Measurements from ENCODE around the gene RABL2B. TPM values are rescaled to one million over a fixed set of nuclear protein-coding genes. Genes with fewer than 3 reads are reported as not detected.

Gene RABL2B
- polyA plus RNA-seq, 1 donor from 2014 or later: 26.2 TPM

DNA sequence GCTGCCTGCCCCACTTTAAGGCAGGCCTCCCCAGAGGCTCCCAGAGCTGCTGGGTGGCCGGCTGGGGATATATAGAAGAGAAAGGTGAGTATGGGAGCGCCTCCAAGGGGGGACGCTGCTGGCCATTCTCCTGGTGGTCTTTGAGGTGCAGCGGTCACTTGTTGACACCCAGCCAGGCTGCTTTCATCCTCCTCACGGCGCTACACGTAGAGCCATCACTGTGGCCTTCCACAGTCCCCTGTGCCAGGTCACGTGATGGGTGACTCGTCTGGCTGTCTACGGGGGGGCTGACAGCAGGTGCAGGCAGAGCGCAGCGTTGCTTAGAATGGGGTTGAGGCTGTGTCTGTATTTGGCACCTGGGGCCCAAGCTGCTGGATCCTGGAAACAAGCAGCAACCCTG is 43.5 kb downstream of the RABL2B start:
- H3K9ac ChIP-seq (ENCODE audit: low read length): no peak overlapping the region
- H3K9me2 ChIP-seq (ENCODE audit: insufficient read depth, low read length): no peaks in the 10 kb centered on the region
- no peaks in the 10 kb centered on the region for H3K79me2 ChIP-seq (replicated peaks; ENCODE audit: insufficient read depth, low read length)
- H4K20me1 ChIP-seq (ENCODE audit: insufficient read depth): no peaks in the 10 kb centered on the region
- no peaks in the 10 kb centered on the region for H3K27me3 ChIP-seq (ENCODE audit: insufficient read depth, low read depth, low read length)
- TF ChIP-seq MXI1 (conservative IDR thresholded peaks at IDR 0.05; ENCODE audit: poor library complexity, severe bottlenecking): no peak
- TF ChIP-seq TAF1 (IDR thresholded peaks at IDR 0.05; ENCODE audit: low read depth): no peak
- TF ChIP-seq EZH2 (IDR thresholded peaks at IDR 0.05; ENCODE audit: borderline replicate concordance, insufficient read depth, low read length, poor library complexity, severe bottlenecking): no peak
- TF ChIP-seq SMC3 (conservative IDR thresholded peaks at IDR 0.05; ENCODE audit: poor library complexity): no peak
- TF ChIP-seq POLR2AphosphoS5 (IDR thresholded peaks at IDR 0.05): no peak
- TF ChIP-seq, protein P1, sequence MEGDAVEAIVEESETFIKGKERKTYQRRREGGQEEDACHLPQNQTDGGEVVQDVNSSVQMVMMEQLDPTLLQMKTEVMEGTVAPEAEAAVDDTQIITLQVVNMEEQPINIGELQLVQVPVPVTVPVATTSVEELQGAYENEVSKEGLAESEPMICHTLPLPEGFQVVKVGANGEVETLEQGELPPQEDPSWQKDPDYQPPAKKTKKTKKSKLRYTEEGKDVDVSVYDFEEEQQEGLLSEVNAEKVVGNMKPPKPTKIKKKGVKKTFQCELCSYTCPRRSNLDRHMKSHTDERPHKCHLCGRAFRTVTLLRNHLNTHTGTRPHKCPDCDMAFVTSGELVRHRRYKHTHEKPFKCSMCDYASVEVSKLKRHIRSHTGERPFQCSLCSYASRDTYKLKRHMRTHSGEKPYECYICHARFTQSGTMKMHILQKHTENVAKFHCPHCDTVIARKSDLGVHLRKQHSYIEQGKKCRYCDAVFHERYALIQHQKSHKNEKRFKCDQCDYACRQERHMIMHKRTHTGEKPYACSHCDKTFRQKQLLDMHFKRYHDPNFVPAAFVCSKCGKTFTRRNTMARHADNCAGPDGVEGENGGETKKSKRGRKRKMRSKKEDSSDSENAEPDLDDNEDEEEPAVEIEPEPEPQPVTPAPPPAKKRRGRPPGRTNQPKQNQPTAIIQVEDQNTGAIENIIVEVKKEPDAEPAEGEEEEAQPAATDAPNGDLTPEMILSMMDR (IDR thresholded peaks at IDR 0.05; ENCODE audit: poor library complexity, severe bottlenecking): no peak
- no peak for TF ChIP-seq RAD21 (conservative IDR thresholded peaks at IDR 0.05)
- TF ChIP-seq EP300 (conservative IDR thresholded peaks at IDR 0.05; ENCODE audit: poor library complexity, severe bottlenecking): no peak
- TF ChIP-seq, protein P2, sequence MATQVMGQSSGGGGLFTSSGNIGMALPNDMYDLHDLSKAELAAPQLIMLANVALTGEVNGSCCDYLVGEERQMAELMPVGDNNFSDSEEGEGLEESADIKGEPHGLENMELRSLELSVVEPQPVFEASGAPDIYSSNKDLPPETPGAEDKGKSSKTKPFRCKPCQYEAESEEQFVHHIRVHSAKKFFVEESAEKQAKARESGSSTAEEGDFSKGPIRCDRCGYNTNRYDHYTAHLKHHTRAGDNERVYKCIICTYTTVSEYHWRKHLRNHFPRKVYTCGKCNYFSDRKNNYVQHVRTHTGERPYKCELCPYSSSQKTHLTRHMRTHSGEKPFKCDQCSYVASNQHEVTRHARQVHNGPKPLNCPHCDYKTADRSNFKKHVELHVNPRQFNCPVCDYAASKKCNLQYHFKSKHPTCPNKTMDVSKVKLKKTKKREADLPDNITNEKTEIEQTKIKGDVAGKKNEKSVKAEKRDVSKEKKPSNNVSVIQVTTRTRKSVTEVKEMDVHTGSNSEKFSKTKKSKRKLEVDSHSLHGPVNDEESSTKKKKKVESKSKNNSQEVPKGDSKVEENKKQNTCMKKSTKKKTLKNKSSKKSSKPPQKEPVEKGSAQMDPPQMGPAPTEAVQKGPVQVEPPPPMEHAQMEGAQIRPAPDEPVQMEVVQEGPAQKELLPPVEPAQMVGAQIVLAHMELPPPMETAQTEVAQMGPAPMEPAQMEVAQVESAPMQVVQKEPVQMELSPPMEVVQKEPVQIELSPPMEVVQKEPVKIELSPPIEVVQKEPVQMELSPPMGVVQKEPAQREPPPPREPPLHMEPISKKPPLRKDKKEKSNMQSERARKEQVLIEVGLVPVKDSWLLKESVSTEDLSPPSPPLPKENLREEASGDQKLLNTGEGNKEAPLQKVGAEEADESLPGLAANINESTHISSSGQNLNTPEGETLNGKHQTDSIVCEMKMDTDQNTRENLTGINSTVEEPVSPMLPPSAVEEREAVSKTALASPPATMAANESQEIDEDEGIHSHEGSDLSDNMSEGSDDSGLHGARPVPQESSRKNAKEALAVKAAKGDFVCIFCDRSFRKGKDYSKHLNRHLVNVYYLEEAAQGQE (IDR thresholded peaks at IDR 0.05; ENCODE audit: borderline replicate concordance): no peak
- H3F3A ChIP-seq (ENCODE audit: insufficient read depth, low read length, poor library complexity, severe bottlenecking): no peaks in the 10 kb centered on the region
- no peaks in the 10 kb centered on the region for H3K9me3 ChIP-seq (ENCODE audit: low read length)
- no peak overlapping the region for H2AFZ ChIP-seq (ENCODE audit: low read depth, low read length)
- no peak overlapping the region for H3K4me3 ChIP-seq (ENCODE audit: low read length)
- H3K36me3 ChIP-seq (ENCODE audit: insufficient read depth, low read length): no peaks in the 10 kb centered on the region
- H3K4me2 ChIP-seq (ENCODE audit: low read length): no peak overlapping the region
- H3K27ac ChIP-seq (ENCODE audit: low read length): no peak overlapping the region

DNA sequence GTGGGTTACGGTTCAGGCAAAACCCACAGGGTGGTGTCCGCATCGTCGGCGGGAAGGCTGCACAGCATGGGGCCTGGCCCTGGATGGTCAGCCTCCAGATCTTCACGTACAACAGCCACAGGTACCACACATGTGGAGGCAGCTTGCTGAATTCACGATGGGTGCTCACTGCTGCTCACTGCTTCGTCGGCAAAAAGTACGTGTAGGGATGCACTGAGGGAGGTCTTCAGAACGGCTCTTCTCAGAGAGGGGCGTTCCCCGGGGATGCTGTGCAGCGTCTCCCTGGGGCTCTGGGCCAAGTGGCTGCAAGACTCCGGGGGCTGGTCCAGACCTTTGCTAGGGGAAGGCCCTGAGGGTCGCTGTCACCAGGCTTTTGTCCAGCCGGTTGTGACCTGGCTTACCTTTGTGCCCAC is 44.2 kb downstream of the RABL2B start:
- Histone ChIP-seq H3K27me3 (ENCODE audit: insufficient read depth, low read depth, low read length) (no peaks in the 10 kb centered on the region), H3K9ac (ENCODE audit: low read length) (no peak overlapping the region), H3K9me3 (ENCODE audit: low read length) (no peaks in the 10 kb centered on the region), H3K79me2 (replicated peaks; ENCODE audit: insufficient read depth, low read length) (no peaks in the 10 kb centered on the region), H3F3A (ENCODE audit: insufficient read depth, low read length, poor library complexity, severe bottlenecking) (no peaks in the 10 kb centered on the region), H3K9me2 (ENCODE audit: insufficient read depth, low read length) (no peaks in the 10 kb centered on the region), H3K4me2 (ENCODE audit: low read length) (no peak overlapping the region), H4K20me1 (ENCODE audit: insufficient read depth) (no peaks in the 10 kb centered on the region), H3K27ac (ENCODE audit: low read length) (no peak overlapping the region), H2AFZ (ENCODE audit: low read depth, low read length) (no peak overlapping the region), H3K36me3 (ENCODE audit: insufficient read depth, low read length) (no peaks in the 10 kb centered on the region), H3K4me3 (ENCODE audit: low read length) (no peak overlapping the region)
- no peak for TF ChIP-seq POLR2AphosphoS5 (IDR thresholded peaks at IDR 0.05)

All from neural cell (in vitro differentiated cells).